ENCODE measurements around the gene ANXA2R.

Gene ANXA2R

GRCh38 chr5:43043400-43043756 is 3.3 kb upstream of the ANXA2R start:
- ChIA-PET CTCF (interaction anchor here (3.1 kb wide), 1 partner anchor 132 kb away, joined by 25 read pairs; no protein-coding TSS in a partner anchor), POLR2A (interaction anchor here (0.5 to 3.1 kb wide), 7 partner anchors 22 to 270 kb away, joined by 3 to 33 read pairs (median 9); partner anchors contain the start of genes HMGCS1 and ZNF131)
- Histone ChIP-seq H3K27ac (ENCODE audit: extremely low read depth, low read depth, low read length) (peak overlapping the region; percentile 80; the same call in 1 of the 2 replicates), H3K4me3 (ENCODE audit: low read depth, low read length) (peak overlapping the region; percentile 56), H3K4me1 (ENCODE audit: control insufficient read depth, insufficient read depth, low read length) (no peaks in the 10 kb centered on the region; the same call in 1 of the 2 replicates), H3K36me3 (ENCODE audit: control insufficient read depth in 2 of 2, insufficient read depth in 1 of 2, low read length in 2 of 2) (no peaks in the 10 kb centered on the region), H3K9me3 (ENCODE audit: control insufficient read depth, insufficient read depth, low read depth, low read length) (no peaks in the 10 kb centered on the region)
- TF ChIP-seq, protein P1, sequence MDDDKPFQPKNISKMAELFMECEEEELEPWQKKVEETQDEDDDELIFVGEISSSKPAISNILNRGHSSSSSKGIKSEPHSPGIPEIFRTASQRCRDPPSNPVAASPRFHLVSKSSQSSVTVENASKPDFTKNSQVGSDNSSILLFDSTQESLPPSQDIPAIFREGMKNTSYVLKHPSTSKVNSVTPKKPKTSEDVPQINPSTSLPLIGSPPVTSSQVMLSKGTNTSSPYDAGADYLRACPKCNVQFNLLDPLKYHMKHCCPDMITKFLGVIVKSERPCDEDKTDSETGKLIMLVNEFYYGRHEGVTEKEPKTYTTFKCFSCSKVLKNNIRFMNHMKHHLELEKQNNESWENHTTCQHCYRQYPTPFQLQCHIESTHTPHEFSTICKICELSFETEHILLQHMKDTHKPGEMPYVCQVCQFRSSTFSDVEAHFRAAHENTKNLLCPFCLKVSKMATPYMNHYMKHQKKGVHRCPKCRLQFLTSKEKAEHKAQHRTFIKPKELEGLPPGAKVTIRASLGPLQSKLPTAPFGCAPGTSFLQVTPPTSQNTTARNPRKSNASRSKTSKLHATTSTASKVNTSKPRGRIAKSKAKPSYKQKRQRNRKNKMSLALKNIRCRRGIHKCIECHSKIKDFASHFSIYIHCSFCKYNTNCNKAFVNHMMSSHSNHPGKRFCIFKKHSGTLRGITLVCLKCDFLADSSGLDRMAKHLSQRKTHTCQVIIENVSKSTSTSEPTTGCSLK (tag by site-specific recombination; IDR thresholded peaks at IDR 0.05), result no peak
- TF ChIP-seq, protein P2, sequence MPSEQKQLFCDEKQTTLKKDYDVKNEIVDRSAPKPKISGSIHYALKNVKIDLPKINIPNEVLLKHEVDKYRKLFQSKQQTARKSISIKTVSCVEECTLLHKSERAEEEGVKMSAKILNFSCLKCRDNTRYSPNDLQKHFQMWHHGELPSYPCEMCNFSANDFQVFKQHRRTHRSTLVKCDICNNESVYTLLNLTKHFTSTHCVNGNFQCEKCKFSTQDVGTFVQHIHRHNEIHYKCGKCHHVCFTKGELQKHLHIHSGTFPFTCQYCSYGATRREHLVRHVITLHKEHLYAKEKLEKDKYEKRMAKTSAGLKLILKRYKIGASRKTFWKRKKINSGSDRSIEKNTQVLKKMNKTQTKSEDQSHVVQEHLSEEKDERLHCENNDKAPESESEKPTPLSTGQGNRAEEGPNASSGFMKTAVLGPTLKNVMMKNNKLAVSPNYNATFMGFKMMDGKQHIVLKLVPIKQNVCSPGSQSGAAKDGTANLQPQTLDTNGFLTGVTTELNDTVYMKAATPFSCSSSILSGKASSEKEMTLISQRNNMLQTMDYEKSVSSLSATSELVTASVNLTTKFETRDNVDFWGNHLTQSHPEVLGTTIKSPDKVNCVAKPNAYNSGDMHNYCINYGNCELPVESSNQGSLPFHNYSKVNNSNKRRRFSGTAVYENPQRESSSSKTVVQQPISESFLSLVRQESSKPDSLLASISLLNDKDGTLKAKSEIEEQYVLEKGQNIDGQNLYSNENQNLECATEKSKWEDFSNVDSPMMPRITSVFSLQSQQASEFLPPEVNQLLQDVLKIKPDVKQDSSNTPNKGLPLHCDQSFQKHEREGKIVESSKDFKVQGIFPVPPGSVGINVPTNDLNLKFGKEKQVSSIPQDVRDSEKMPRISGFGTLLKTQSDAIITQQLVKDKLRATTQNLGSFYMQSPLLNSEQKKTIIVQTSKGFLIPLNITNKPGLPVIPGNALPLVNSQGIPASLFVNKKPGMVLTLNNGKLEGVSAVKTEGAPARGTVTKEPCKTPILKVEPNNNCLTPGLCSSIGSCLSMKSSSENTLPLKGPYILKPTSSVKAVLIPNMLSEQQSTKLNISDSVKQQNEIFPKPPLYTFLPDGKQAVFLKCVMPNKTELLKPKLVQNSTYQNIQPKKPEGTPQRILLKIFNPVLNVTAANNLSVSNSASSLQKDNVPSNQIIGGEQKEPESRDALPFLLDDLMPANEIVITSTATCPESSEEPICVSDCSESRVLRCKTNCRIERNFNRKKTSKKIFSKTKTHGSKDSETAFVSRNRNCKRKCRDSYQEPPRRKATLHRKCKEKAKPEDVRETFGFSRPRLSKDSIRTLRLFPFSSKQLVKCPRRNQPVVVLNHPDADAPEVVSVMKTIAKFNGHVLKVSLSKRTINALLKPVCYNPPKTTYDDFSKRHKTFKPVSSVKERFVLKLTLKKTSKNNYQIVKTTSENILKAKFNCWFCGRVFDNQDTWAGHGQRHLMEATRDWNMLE (tag by site-specific recombination; conservative IDR thresholded peaks at IDR 0.05; ENCODE audit: low read depth), result no peak
- TF ChIP-seq ZNF350 (tag by site-specific recombination; IDR thresholded peaks at IDR 0.05) (no peak), ZNF623 (tag by site-specific recombination; IDR thresholded peaks at IDR 0.05) (0 out of 2 replicates have a peak, but pooled peaks have one; percentile 6), SP3 (tag by site-specific recombination; IDR thresholded peaks at IDR 0.05) (no peak), PRDM1 (tag by site-specific recombination; IDR thresholded peaks at IDR 0.05) (no peak), ZNF121 (tag by site-specific recombination; IDR thresholded peaks at IDR 0.05) (0 out of 2 replicates have a peak, but pooled peaks have one; percentile 2), ZBTB1 (tag by site-specific recombination; IDR thresholded peaks at IDR 0.05) (0 out of 2 replicates have a peak, but pooled peaks have one; percentile 4), ZNF311 (tag by site-specific recombination; IDR thresholded peaks at IDR 0.05; ENCODE audit: borderline replicate concordance) (no peak), ZNF621 (tag by site-specific recombination; IDR thresholded peaks at IDR 0.05) (no peak), ZFP3 (tag by site-specific recombination; IDR thresholded peaks at IDR 0.05; ENCODE audit: low read depth) (no peak), TCF7L2 (IDR thresholded peaks at IDR 0.05; ENCODE audit: borderline replicate concordance, low read depth, low read length) (no peak), ZNF23 (tag by site-specific recombination; IDR thresholded peaks at IDR 0.05; ENCODE audit: borderline replicate concordance) (no peak), ZNF843 (tag by site-specific recombination; IDR thresholded peaks at IDR 0.05) (peak; percentile 6; the same call in 1 of the 2 replicates), ZNF280D (tag by site-specific recombination; IDR thresholded peaks at IDR 0.05) (0 out of 2 replicates have a peak, but pooled peaks have one; percentile 37), ZNF596 (tag by site-specific recombination; IDR thresholded peaks at IDR 0.05) (no peak), ZNF830 (tag by site-specific recombination; IDR thresholded peaks at IDR 0.05; ENCODE audit: low read depth) (no peak)

All from HEK293 (cell line).